Stimulated activated CD8-positive, alpha-beta memory T cell treated with anti-CD3 and anti-CD28 coated beads, Interleukin-4, amount 100 ng/mL, for 48 hours (primary cell): ENCODE measurements around the gene TBX3.
"Not testable (repeated sequence)": the region's sequence is repeated elsewhere in the genome, so short reads cannot be mapped to it uniquely, and the experiment has no call there.

Experiments used
- DNase-seq: peaks from one replicate; pipeline ENCODE4 v3.0.0-alpha.2; 2020

Gene TBX3

GRCh38 chr12:114684098-114684869 lies at the start of gene TBX3:
Gene TBX3, minus strand, starts transcription at chr12:114684175. Its CDS starts 975 bp downstream, at chr12:114683200.
- peak; percentile 74 for DNase-seq

- no peak for DNase-seq
Observed at GRCh38 chr12:114732426-114733030, 48.6 kb upstream of the TBX3 start.

- DNase-seq, result no peak
Observed at GRCh38 chr12:114729731-114730130, 45.8 kb upstream of the TBX3 start.

GRCh38 chr12:114726092-114726710 lies 42.2 kb upstream of the TBX3 start:
- DNase-seq, result no peak

- DNase-seq, result not testable (repeated sequence)
Observed at GRCh38 chr12:114722176-114722575, 38.2 kb upstream of the TBX3 start.

- DNase-seq, result no peak
Observed at GRCh38 chr12:114721266-114721665, 37.3 kb upstream of the TBX3 start.

- no peak for DNase-seq
Observed at GRCh38 chr12:114713466-114714215, 29.7 kb upstream of the TBX3 start.

GRCh38 chr12:114711689-114712152 lies 27.7 kb upstream of the TBX3 start:
- DNase-seq, result no peak

- DNase-seq, result no peak
Observed at GRCh38 chr12:114710151-114710550, 26.2 kb upstream of the TBX3 start.

- no peak for DNase-seq
Observed at GRCh38 chr12:114709112-114709511, 25.1 kb upstream of the TBX3 start.

- not testable (repeated sequence) for DNase-seq
Observed at GRCh38 chr12:114708598-114708997, 24.6 kb upstream of the TBX3 start.

- no peak for DNase-seq
Observed at GRCh38 chr12:114704096-114704495, 20.1 kb upstream of the TBX3 start.

GRCh38 chr12:114703060-114703493 lies 19.1 kb upstream of the TBX3 start:
- DNase-seq, result no peak

- DNase-seq, result no peak
Observed at GRCh38 chr12:114702462-114702861, 18.5 kb upstream of the TBX3 start.

- DNase-seq, result no peak
Observed at GRCh38 chr12:114701553-114701952, 17.6 kb upstream of the TBX3 start.

- no peak for DNase-seq
Observed at GRCh38 chr12:114701104-114701414, 17.1 kb upstream of the TBX3 start.

- DNase-seq, result no peak
Observed at GRCh38 chr12:114700392-114701103, 16.6 kb upstream of the TBX3 start.

GRCh38 chr12:114698566-114699163 lies 14.7 kb upstream of the TBX3 start:
- DNase-seq, result no peak

GRCh38 chr12:114697741-114698565 lies 14.0 kb upstream of the TBX3 start:
- no peak for DNase-seq

GRCh38 chr12:114697243-114697716 lies 13.3 kb upstream of the TBX3 start:
- DNase-seq, result no peak
